HL-60 (cell line): ENCODE measurements around the gene N4BP2L2.

Experiments used
- CTCF ChIP-seq: IDR thresholded peaks from one replicate; pipeline ENCODE4 v1.5.1; 2011; ENCODE audit warnings: low read length, control low read depth, inconsistent platforms; ENCODE audit not compliant: insufficient read depth
- GABPA ChIP-seq: IDR thresholded peaks from 2 replicates; pipeline ENCODE4 v1.6.1; 2012; ENCODE audit warnings: low read depth
- POLR2AphosphoS5 ChIP-seq: IDR thresholded peaks from 2 replicates; pipeline ENCODE4 v1.6.1; 2012; ENCODE audit warnings: low read depth

GRCh38 chr13:32555613-32556012, 17.0 kb upstream of the N4BP2L2 start:
- TF ChIP-seq GABPA: no peak
- no peak for TF ChIP-seq CTCF
- TF ChIP-seq POLR2AphosphoS5: no peak
